Measurements from ENCODE around the gene PDLIM5.
A peak's percentile ranks its signal among the peaks of the same experiment; 100 is the strongest.

Gene PDLIM5

DNA sequence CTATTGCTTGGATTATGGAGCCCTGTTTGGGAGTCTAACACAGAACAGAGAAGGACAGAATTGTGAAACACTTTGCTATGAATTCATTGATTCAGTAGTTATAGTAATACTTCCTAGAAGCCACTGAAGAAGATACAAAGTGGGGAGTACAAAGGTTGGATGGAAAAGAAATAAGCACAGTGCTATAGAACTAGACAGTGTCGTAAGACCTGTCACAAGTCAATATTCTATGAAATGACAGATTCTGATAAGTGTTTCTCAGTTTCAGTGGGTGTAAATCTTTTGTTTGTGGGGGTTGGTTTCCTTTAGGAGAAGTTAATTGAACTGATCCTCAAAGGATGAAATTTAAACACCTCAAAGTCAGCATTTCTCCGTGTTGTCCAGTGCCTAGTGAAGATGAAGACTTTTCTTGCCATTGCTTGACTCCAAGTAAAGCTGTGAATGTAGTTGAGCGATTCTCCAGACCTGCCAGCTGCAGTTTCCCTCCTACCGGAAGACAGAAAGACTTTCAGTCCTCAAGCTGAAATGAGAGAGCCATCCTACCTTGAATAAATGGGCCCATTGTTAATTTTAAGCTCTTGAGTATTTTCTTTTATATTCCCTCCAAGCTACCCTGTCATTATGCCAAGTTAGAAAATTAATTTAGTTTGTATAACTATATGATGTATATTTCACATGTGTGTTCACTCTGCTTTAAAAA lies 7.9 kb downstream of the PDLIM5 start:
- TF ChIP-seq CTCF (IDR thresholded peaks at IDR 0.05) = no peak
- DNase-seq (ENCODE audit: low spot score) = no peak
- peak overlapping the region; percentile 63 to 97 for H3K27ac ChIP-seq
- peak overlapping the region; percentile 45 for H3K4me3 ChIP-seq

GRCh38 chr4:94461506-94461905 lies 9.8 kb downstream of the PDLIM5 start:
- no peak for TF ChIP-seq CTCF (IDR thresholded peaks at IDR 0.05)
- H3K27ac ChIP-seq = peak overlapping the region in 1 of 2 donors; percentile 97
- no peak overlapping the region for H3K4me3 ChIP-seq
- no peak for DNase-seq (ENCODE audit: low spot score)

GRCh38 chr4:94462572-94462971 lies 10.8 kb downstream of the PDLIM5 start:
- DNase-seq (ENCODE audit: low spot score) = no peak
- TF ChIP-seq CTCF (IDR thresholded peaks at IDR 0.05) = no peak
- Histone ChIP-seq H3K4me3 (no peak overlapping the region), H3K27ac (peak overlapping the region; percentile 21 to 59)

DNA sequence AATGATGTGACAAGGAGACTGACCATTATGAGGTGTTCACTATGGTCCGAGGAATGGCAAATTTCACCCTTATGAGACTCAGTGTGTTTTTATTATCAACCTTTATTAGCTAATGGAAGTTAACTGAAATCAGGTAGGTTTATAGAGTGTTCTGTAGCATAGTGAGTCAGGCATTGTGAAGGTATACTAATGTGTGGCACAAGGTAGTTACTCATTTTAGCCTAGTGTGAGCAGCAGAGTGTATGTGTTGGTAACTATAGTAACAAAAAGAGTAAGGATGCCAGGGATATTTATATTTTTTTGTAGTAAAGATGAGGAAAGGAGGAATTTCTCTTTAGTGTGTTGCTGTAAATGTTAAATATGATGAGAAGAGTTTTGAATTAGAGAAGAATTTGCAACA lies 12.0 kb downstream of the PDLIM5 start:
- peak overlapping the region; percentile 42 to 59 for H3K27ac ChIP-seq
- no peak for DNase-seq (ENCODE audit: low spot score)
- no peak overlapping the region for H3K4me3 ChIP-seq
- no peak for TF ChIP-seq CTCF (IDR thresholded peaks at IDR 0.05)

- no peak for DNase-seq (ENCODE audit: low spot score)
- H3K27ac ChIP-seq = peak overlapping the region; percentile 17 to 46
- no peak for TF ChIP-seq CTCF (IDR thresholded peaks at IDR 0.05)
- H3K4me3 ChIP-seq = no peak overlapping the region
These were observed 14.6 kb downstream of the PDLIM5 start for GRCh38 chr4:94466371-94466770.

DNA sequence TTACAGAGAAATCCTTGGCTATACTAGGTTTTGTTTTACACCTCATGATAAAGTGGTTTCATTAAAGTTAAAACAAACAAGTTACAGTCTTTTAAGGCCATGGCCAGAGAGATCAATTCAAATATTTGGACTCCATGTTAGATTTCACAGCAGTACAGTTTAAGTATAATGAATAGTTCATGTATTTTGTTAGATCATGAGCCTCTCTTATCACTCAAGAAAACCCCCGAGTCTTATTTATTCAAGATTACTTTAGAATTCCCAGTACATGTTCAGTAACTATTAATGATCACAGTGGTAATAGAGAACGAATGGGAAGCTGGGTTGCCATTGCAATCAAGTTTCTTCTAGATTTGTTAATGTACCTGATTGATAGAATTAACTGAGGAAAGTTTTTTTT lies 15.2 kb downstream of the PDLIM5 start:
- no peak for TF ChIP-seq CTCF (IDR thresholded peaks at IDR 0.05)
- H3K27ac ChIP-seq = peak overlapping the region; percentile 17 to 46
- H3K4me3 ChIP-seq = no peak overlapping the region
- no peak for DNase-seq (ENCODE audit: low spot score)

DNA sequence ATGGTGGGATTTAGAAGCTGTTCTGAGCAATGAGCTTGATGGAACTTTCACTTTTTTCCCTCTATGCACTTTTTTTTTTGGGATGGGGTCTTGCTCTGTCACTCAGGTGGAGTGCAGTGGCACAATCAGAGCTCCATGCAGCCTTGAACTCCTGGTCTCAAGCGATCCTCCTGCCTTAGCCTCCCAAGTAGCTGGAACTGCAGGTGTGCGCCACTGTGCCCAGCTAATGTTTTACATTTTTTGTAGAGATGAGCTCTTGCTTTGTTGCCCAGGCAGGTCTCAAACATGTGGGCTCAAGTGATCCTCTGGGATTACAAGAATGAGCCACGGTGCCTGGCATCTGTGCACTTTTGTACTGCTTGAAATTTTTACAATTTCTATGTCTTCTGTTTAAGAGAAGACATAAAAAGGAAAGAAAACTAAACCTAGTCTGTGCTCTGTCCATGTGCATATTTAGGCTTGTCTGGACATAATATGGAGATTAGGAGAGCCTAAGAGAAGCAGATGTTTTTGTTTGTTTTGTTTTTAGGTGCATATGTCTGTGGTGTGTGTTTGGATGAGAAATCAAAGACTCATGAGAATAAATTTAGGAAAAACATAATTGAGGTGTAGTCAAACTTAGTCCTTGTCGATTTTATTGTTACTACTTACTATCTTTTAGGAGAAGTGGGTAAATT lies 16.5 kb downstream of the PDLIM5 start:
- H3K4me3 ChIP-seq = no peak overlapping the region
- no peak for TF ChIP-seq CTCF (IDR thresholded peaks at IDR 0.05)
- DNase-seq (ENCODE audit: low spot score) = no peak
- peak overlapping the region in 1 of 2 donors; percentile 30 for H3K27ac ChIP-seq

All from coronary artery (tissue), 2 donors.